GM12878 (cell line): ENCODE results near the gene SYT8. TPM values are rescaled to one million over a fixed set of nuclear protein-coding genes. Genes with fewer than 3 reads are reported as not detected.

Experiments
- ATAC-seq: fragments of 200-7000 bp; cut with Tn5 transposase; 3 replicates; pipeline ENCODE4 v1.9.1; 2020; ENCODE audit warnings: mild to moderate bottlenecking, moderate library complexity
- BruUV-seq: library from RNA; stranded (reverse); fragments of 400-500 nt; replicated peaks from 2 replicates; lab custom pipeline; 2021; lab: Mats Ljungman, UMichigan
- CTCF ChIA-PET: fragments of 300-600 bp; sonication (Branson Sonifier 250); formaldehyde crosslinking; extraction: SDS; loops from one replicate; lab custom pipeline; 2021; ENCODE audit warnings: inconsistent platforms; lab: Yijun Ruan, JAX
- POLR2A ChIA-PET: fragments of 350-600 bp; formaldehyde crosslinking; extraction: SDS; loops from one replicate; lab custom pipeline; 2021; ENCODE audit warnings: inconsistent platforms; lab: Charles Lee
- RAD21 ChIA-PET: fragments of 300-600 bp; sonication (Branson Sonifier 250); formaldehyde crosslinking; loops from one replicate; lab custom pipeline; 2023; ENCODE audit warnings: antibody characterized with exemption; ENCODE audit not compliant: unreplicated experiment; lab: Charles Lee
- SMC1A ChIA-PET: fragments of 300-600 bp; sonication (Branson Sonifier 250); formaldehyde crosslinking; loops from one replicate; lab custom pipeline; 2023; ENCODE audit not compliant: unreplicated experiment, uncharacterized antibody; lab: Charles Lee
- DNase-seq: peaks from one replicate; pipeline ENCODE4 v3.0.0-alpha.2; 2011; ENCODE audit warnings: low read depth, low spot score
- FAIRE-seq: peaks from 3 replicates; lab custom pipeline; 2011; peaks lifted over from hg19 to GRCh38; lab: Jason Lieb, UNC
- H2AFZ ChIP-seq: 2 replicates; pipeline ENCODE4 v1.6.0; 2011; ENCODE audit warnings: low read depth, low read length, control low read depth; ENCODE audit not compliant: control insufficient read depth
- H3K27ac ChIP-seq: 2 replicates; pipeline ENCODE4 v1.5.1; 2011; ENCODE audit warnings: control low read depth; ENCODE audit not compliant: control insufficient read depth, insufficient read depth
- H3K27me3 ChIP-seq, 2 experiments: replicated peaks in 1 of 2; 2 replicates each; pipeline versions ENCODE4 v1.6.0 to v1.6.1; 2011; ENCODE audit warnings: low read length in 1 of 2; ENCODE audit not compliant: control insufficient read depth in 2 of 2, insufficient read depth in 2 of 2
- H3K36me3 ChIP-seq, 2 experiments: 2 replicates each; pipeline ENCODE4 v1.5.1; 2011; ENCODE audit warnings: low read length in 1 of 2; ENCODE audit not compliant: control insufficient read depth in 2 of 2, insufficient read depth in 2 of 2
- H3K4me1 ChIP-seq: 2 replicates; pipeline ENCODE4 v1.6.1; 2011; ENCODE audit warnings: mild to moderate bottlenecking, low read length, moderate library complexity, mixed read lengths; ENCODE audit not compliant: control insufficient read depth, insufficient read depth
- H3K4me2 ChIP-seq: 2 replicates; pipeline ENCODE4 v1.6.0; 2011; ENCODE audit warnings: control low read depth; ENCODE audit not compliant: control insufficient read depth, insufficient read depth
- H3K4me3 ChIP-seq: fragments of 200-600 bp; sonication (generic); 2 replicates; pipeline ENCODE4 v1.5.1; 2016
- H3K79me2 ChIP-seq: 2 replicates; pipeline ENCODE4 v1.6.0; 2011; ENCODE audit warnings: low read length; ENCODE audit not compliant: control insufficient read depth, insufficient read depth
- H3K9ac ChIP-seq: 2 replicates; pipeline ENCODE4 v1.8.0; 2011; ENCODE audit warnings: low read length, control low read depth, mixed read lengths; ENCODE audit not compliant: control insufficient read depth, insufficient read depth
- H3K9me3 ChIP-seq: replicated peaks from 3 replicates; pipeline ENCODE4 v1.5.1; 2011; ENCODE audit warnings: mild to moderate bottlenecking, low read length; ENCODE audit not compliant: control insufficient read depth, insufficient read depth
- H4K20me1 ChIP-seq: 2 replicates; pipeline ENCODE4 v1.6.0; 2011; ENCODE audit not compliant: control insufficient read depth, insufficient read depth
- ATF3 ChIP-seq: IDR thresholded peaks from 2 replicates; pipeline ENCODE4 v1.6.1; 2011; ENCODE audit warnings: low read depth, mild to moderate bottlenecking, low read length, moderate library complexity, borderline replicate concordance; ENCODE audit errors: extremely low read depth
- CEBPZ ChIP-seq: fragments of 150-350 bp; IDR thresholded peaks from 2 replicates; pipeline ENCODE4 v1.6.1; 2016; ENCODE audit warnings: low read depth, low read length
- CHD1 ChIP-seq: IDR thresholded peaks from 2 replicates; pipeline ENCODE4 v1.6.1; 2012; ENCODE audit warnings: low read depth, low read length, improper control_type of control experiment
- DPF2 ChIP-seq: fragments of 450-650 bp; IDR thresholded peaks from 2 replicates; pipeline ENCODE4 v1.6.1; 2017; ENCODE audit warnings: mild to moderate bottlenecking
- MYB ChIP-seq: fragments of 150-350 bp; IDR thresholded peaks from 2 replicates; pipeline ENCODE4 v1.6.1; 2014; ENCODE audit warnings: mild to moderate bottlenecking, low read depth, low read length, borderline replicate concordance
- PAX8 ChIP-seq: fragments of 450-650 bp; IDR thresholded peaks from 2 replicates; pipeline ENCODE4 v1.6.1; 2017; ENCODE audit warnings: mild to moderate bottlenecking, moderate library complexity
- POLR2A ChIP-seq: IDR thresholded peaks from 2 replicates; pipeline ENCODE4 v1.6.1; 2011; ENCODE audit warnings: low read depth, mild to moderate bottlenecking, low read length
- RAD21 ChIP-seq: IDR thresholded peaks from 2 replicates; pipeline ENCODE4 v1.6.1; 2011; ENCODE audit warnings: mild to moderate bottlenecking, low read depth, low read length, moderate library complexity; ENCODE audit not compliant: insufficient read depth
- RAD51 ChIP-seq: fragments of 450-650 bp; IDR thresholded peaks from 2 replicates; pipeline ENCODE4 v1.6.1; 2016; ENCODE audit warnings: moderate library complexity, mild to moderate bottlenecking, inconsistent platforms
- USF1 ChIP-seq: IDR thresholded peaks from 2 replicates; pipeline ENCODE4 v1.6.1; 2011; ENCODE audit warnings: borderline replicate concordance, low read depth, mild to moderate bottlenecking, moderate library complexity, mixed read lengths, low read length; ENCODE audit not compliant: insufficient read depth; ENCODE audit errors: extremely low read length
- ZNF274 ChIP-seq: IDR thresholded peaks from one replicate; pipeline ENCODE4 v1.8.0; 2011; ENCODE audit not compliant: insufficient read length, insufficient read depth
- WGBS: methylation state at CpG from one replicate; pipeline ENCODE4 v1.1.6; 2016; ENCODE audit warnings: low lambda C conversion rate; ENCODE audit not compliant: insufficient replicate concordance, insufficient coverage; ENCODE audit errors: missing lambda C conversion rate; 5-methylcytosine and 5-hydroxymethylcytosine counted together
- in situ Hi-C: fragments of 300-500 bp; cut with MboI; formaldehyde crosslinking; loops from 9 replicates; pipeline ENCODE4 v1.14.3; 2018; ENCODE audit warnings: mixed read lengths
- intact Hi-C: fragments of 100-400 bp; cut with micrococcal nuclease; formaldehyde crosslinking; loops from one replicate; pipeline ENCODE4 v1.14.2; 2022; ENCODE audit not compliant: unreplicated experiment
- polyA plus RNA-seq, 11 experiments: library from polyadenylated mRNA; depleted of rRNA in 4 of 11; unstranded in 6 of 11; stranded (reverse) in 5 of 11; fragments of >200 nt; fragmentation: Nextera tagmentation in 4 of 11; fragmentation: Illumina TruSeq in 1 of 11; extraction: Ambion mirVana in 4 of 11; extraction: Trizol in 1 of 11; gene quantifications; 1 replicate in 1 of 11; 2 replicates in 10 of 11; pipeline versions ENCODE4 v1.2.1 to v1.2.3, GENCODE V29; 2011 to 2016; ENCODE audit warnings: inconsistent platforms in 2 of 11, missing spikeins in 2 of 11, low read depth in 1 of 11
- total RNA-seq, 4 experiments: library from RNA; depleted of rRNA in 3 of 4; stranded (reverse); fragments of >200 nt in 3 of 4; fragmentation: Illumina TruSeq in 1 of 4; extraction: Trizol in 1 of 4; gene quantifications; 2 replicates each; pipeline versions ENCODE4 v1.2.1 to v1.2.3, GENCODE V29; 2013 to 2021

Gene SYT8
- total and polyA plus RNA-seq, 10 of the 15 experiments (the other 5 are each of a cell fraction or from before 2014, with no cell fraction given): 0.44 TPM; not detected in 9

GRCh38 chr11:1842149-1843097 lies 7.6 kb downstream of the SYT8 start:
- WGBS: 70% methylated on average over 29 of the region's 29 CpGs
- ChIA-PET POLR2A (no interaction called here), CTCF (no interaction called here), RAD21 (no interaction called here)
- Histone ChIP-seq H3K4me3 (no peak overlapping the region), H3K36me3 (no peaks in the 10 kb centered on the region), H4K20me1 (no peaks in the 10 kb centered on the region), H3K9me3 (no peaks in the 10 kb centered on the region), H3K9ac (no peak overlapping the region), H3K79me2 (no peaks in the 10 kb centered on the region)
- no peak for DNase-seq
- intact Hi-C loops: no loop called here
- TF ChIP-seq CHD1: no peak
- TF ChIP-seq USF1: peak; percentile 1
- no peak for TF ChIP-seq POLR2A
- TF ChIP-seq, all 136 proteins: peak for 1
- FAIRE-seq: no peak
- no peak overlapping the region for H3K4me2 ChIP-seq
- no peak overlapping the region for H3K27ac ChIP-seq
- H3K27me3 ChIP-seq: no peaks in the 10 kb centered on the region; a peak in 1 of 4 replicates
- no TSS peak for BruUV-seq
- SMC1A ChIA-PET: interaction anchor here (0.8 kb wide), 1 partner anchor 10 kb away, joined by 3 read pairs; the partner anchor contains the start of gene LSP1
- no peak for ATAC-seq
- H2AFZ ChIP-seq: no peak overlapping the region
- H3K4me1 ChIP-seq: peaks cover 31% of the 10 kb centered on the region
- in situ Hi-C loops: no loop called here

GRCh38 chr11:1843098-1843473 lies 8.3 kb downstream of the SYT8 start:
- no peak overlapping the region for H3K9ac ChIP-seq
- H3K36me3 ChIP-seq: no peaks in the 10 kb centered on the region
- no TSS peak for BruUV-seq
- ChIA-PET RAD21 (no interaction called here), POLR2A (no interaction called here), SMC1A (interaction anchor here (0.8 kb wide), 1 partner anchor 10 kb away, joined by 3 read pairs; the partner anchor contains the start of gene LSP1), CTCF (interaction anchor here (0.9 kb wide), 1 partner anchor 40 kb away, joined by 3 read pairs; no protein-coding TSS in a partner anchor)
- ATAC-seq (no peak), FAIRE-seq (no peak), DNase-seq (no peak)
- H4K20me1 ChIP-seq: no peaks in the 10 kb centered on the region
- in situ Hi-C loops (no loop called here), intact Hi-C loops (no loop called here)
- H3K4me1 ChIP-seq: peaks cover 31% of the 10 kb centered on the region
- H3K79me2 ChIP-seq: no peaks in the 10 kb centered on the region
- H3K27ac ChIP-seq: no peak overlapping the region
- no peak overlapping the region for H3K4me2 ChIP-seq
- H3K9me3 ChIP-seq: no peaks in the 10 kb centered on the region
- no peak overlapping the region for H2AFZ ChIP-seq
- WGBS: 57% methylated on average over 11 of the region's 11 CpGs
- no peak overlapping the region for H3K4me3 ChIP-seq
- H3K27me3 ChIP-seq: no peaks in the 10 kb centered on the region; a peak in 1 of 4 replicates
- TF ChIP-seq ZNF274 (no peak), POLR2A (no peak), MYB (no peak), ATF3 (no peak), PAX8 (no peak), RAD51 (no peak), DPF2 (no peak), CEBPZ (no peak), RAD21 (no peak)
